DLD1 (cell line): Measurements from ENCODE around the gene RAD18.

Source experiments
- in situ Hi-C: cut with HindIII; loops from 2 replicates; pipeline ENCODE4 v1.10.0; 2017; ENCODE audit warnings: low sequenced_read_pairs

RAD18 gene

DNA sequence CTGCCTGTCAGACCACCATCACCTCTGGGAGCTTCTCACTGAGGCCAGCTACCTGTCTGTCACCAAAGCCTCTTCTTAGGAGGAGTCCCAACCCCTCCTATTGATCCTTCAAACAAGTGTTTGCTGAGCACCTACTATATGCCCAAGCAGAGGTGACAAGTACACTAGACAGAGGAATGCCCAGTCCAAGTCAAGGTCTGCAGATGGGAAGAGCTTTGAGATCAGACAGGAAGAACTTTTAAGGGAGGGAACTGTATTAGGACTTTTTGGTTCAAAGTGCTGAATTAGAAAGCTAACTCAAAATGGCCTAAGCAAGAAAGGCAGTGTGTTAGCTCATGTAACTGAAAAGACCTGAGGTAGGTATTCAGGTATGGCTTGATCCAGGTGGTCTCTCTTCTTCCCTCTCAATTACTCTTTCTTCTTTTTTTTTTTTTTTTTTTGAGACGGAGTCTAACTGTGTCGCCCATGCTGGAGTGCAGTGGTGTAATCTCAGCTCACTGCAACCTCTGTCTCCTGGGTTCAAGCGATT lies 3.6 kb upstream of the RAD18 start:
- in situ Hi-C loops, result no loop called here

DNA sequence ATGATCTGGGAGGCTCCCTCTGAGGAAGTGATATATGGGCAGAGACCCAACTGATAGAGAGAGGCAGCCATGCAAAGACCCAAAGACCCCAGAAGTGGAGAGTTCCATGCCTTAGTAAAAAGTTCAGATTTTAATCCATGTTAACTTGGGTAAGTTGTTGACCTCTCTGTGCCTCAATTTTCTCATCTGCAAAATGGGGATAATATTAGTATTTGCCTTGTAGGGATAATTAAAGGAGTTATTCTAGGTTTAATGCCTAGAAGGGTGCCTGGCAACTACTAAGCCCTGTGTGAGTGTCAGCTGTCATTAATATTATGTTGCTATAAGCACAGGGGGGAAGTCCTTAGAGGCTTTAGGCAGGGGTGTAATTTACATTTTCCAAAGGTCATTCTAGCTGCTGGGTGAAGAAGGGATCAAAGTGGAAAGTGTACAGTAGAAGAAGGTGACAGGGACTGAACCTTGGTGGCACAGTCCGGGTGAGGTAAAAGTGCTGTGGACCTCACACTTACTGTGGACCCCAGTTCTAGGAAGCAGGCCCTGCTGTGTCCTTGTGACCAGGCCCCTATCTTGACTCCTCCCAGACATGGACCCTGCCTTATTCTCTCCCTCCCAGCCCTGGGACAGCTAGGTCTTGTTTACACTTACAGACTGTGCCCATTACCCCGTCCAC lies 3.0 kb upstream of the RAD18 start:
- in situ Hi-C loops, result no loop called here

DNA sequence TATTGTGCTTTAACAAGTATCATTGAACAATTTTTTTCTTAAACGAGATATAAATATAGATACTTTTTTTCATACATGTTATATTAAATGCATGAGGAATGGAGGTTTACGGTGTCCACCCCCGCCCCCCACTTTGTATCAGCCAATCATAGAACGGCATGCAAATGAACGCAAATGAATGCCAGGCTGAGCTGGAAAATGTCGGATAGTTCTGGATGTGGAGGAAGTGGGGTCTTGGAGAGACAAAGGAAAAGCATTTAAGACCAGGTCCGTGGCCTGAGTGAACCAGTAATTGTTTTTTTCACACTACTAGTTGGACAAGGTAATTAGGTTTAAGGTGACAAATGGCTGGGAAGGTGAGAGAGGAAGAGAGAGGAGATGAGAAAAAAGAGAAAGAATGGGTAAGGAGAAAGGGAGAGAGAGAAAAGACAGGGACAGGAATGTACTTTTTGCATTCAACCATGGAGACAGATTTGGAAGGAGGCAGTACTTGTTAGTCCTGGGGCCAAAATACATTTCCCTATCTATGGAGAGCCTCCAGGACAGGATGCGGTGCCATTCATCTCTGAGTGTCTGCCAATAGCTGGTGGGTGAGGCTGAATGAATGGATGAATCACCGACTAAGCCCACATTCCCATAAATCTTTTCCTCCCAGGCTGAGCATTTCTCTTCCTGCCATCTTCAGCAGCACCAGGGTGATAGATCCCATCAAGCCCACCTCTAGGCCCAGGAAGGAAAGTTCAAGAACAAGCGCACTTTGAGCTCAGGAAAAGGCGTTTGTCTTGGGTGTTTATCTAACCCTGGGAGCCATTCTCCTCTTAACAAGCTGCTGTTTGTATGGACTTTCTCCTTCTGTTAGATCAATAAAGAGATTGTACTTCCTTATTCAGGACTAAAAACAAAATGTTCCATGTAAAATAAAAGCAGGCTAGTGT lies 1.4 kb upstream of the RAD18 start:
- in situ Hi-C loops, result no loop called here

DNA sequence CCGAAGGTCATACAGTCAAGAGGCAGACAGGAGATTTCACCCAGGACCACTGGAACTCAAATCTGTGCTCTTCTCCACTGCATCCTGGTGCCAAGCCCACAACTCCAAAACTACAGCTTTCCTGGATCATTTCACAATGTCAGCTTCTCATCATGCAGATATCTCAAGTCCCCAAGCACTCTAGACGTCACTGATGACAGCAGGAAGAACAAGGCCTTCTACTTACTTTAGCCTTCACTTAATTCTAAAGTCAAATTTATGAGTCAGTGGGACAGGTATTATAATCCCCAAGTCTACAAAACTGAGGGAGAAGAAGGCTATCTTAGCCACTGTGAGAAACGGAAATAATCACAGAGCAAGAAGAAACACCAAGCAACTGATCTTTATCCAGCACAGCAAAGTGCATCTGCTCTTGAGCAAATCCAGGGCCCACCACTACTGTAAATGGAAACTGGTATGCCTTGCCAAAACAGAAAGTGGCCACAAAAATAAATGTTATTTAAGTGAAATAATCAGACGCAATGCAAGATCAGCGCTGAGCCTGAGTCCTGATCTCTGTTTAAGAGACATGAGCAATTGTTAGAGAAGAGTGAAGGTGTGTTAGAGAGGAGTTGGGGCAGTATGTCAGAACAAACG lies 928 bp downstream of the RAD18 start:
- in situ Hi-C loops, result no loop called here

DNA sequence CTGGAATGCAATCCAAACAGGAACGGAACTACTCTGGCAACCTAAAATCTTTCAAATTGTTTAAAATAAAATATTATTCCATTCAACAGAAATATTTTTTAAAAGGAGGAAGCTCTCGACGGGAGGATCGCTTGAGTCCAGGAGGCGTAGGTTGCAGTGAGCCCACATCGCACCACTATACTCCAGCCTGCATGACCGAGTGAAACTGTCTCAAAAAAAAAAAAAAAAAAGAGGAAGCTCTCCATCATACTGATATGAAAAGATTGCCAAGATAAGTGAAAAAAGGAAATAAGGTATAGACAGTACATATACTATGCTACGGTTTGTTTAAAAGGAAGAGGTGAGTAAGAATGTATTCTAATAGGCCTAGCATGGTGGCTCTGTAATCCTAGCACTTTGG lies 3.6 kb downstream of the RAD18 start:
- in situ Hi-C loops, result no loop called here

DNA sequence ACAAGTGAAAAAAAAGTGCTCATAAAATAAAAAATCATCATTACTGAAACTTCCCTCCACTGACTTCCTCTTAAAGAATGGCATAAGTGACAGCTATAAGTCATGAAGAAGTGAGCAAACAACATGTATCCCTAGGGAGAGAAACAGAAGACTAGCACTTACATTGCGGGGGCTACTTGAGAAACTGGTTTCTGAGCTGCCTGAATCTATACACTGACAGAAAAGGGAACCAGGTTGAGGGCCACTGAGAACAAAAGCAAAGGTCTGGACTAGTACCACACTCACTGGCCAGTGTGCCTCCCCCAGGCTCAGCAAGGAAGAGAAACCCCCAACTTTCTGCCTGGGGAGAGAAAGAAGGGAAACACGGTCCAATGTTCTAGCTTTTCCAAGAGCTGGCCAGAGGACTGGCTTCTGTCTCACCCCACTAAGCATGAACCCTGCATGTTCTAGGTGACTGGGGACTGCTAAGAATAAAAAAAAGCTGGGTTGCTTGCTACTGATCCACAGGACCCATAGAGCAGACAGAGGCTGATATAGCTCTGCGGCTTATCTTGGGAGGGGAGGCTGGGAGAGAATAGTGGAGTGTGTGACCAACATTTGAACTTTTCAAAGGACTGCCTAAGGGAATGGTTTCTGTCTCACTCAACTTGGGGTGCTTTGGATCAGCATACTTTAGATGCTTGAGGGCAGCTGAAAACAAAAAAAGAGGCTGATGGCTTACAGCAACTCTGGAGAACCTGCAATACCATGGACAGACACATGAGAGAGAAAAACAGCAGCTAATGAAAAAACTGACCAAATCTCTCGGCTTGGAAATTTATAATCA lies 8.1 kb downstream of the RAD18 start:
- in situ Hi-C loops, result no loop called here

DNA sequence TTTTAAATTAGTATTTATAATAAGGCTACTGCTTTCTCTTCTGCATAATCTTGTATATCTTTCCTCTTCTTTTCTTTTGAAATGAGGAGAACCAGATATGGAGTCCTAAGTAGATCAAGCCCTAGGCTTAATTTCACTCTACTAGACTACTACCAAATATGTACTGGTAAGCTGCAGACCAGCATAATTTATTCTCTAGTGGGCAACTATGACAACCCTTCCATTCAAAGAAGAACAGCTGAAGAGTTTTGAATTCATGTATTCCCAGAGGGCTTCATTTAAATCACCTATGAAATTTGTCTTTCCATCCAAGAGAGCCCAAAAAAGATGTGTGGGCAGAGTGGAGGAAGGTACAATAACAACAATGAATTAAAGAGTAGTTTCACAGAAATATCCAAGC lies 10.0 kb downstream of the RAD18 start:
- in situ Hi-C loops, result no loop called here

DNA sequence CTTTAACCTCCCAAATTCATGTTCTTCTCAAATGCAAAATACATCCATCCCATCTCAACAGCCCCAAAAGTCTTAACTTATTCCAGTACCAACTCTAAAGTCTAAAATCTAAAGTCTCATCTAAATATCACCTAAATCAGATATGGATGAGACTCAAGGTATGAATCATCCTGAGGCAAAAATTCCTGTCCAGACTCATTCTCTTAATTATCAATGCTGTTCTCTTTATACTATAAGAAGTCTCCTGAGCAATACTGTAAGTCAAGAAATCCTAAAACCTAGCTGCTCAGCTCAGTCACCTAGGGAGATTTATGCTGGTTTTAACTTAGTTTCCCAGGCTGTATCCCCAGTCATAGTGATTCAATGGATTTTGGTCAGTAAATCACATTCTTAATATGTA lies 11.1 kb downstream of the RAD18 start:
- in situ Hi-C loops, result no loop called here

DNA sequence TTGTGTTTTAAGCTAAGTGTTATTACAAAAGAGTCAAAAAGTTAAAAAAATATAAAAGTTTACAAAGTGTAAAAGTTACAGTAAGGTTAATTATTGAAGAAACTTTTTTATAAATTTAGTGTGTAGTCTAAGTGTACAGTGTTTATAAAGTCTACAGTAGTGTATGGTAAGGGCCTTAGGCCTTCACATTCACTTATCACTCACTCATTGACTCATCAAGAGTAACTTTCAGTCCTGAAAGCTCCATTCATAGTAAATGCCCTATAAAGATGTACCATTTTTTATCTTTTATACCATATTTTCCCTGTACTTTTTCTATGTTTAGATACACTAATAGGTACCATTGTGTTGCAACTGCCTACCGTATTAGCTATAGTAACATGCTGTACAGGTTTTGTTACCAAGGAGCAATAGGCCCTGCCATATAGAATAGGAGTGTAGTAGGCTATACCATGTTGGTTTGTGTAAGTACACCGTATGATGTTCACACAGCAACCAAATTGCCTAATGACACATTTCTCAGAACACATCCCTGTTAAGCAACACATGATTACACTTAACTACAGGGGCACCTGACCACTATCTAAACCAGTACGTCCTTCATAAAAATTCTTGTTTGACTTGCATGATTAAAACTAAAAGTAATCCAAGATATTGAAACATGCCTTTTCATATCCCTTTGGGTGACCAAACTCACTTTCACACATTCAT lies 17.2 kb downstream of the RAD18 start:
- in situ Hi-C loops, result no loop called here

DNA sequence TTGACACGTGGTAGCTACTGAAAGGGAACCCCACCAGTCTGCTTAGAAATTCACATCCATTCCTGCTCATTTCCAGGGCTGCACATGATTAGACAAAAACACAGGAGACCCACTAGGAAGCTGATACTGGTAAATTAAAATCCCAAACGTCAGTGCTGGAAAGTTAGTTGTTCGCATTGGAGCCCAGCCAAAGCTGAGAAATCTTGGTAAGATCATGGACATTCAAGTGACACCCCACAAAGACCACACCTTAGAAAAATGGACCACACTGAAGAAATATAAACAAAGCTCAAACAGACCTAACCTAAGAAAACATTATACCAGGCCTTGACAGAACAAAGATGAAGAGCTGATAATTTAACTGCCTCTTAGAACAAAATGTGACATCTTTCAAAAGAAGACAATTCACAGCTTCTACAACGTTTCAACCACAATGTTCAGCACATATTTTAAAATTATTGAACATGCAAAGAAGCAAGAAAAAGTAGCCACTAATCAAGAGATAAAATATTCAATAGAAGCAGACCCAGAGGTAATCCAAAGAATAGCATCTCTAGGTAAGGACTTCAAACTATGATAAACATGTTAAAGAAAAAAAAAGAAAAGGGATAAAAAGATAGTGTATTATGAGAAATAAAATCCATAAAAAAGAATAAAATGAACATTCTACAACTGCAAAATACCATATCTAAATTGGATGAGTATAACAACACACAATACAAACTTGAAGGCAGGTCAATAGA lies 20.4 kb downstream of the RAD18 start:
- in situ Hi-C loops, result no loop called here

DNA sequence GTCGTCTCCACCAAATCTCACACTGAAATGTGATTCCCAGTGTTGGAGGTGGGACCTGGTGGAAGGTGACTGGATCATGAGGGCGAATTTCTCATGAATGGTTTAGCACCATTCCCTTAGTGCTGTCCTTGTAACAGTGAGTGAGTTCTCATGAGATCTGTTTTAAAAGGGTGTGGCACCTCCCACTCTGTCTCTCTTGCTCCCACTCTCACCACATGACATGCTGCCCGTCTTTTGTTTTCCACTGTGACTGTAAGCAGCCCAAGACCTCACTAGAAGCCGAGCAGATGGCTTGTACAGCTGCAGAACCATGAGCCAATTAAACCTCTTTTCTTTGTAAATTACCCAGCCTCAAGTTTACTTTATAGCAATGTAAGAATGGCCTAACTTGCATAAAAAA lies 21.2 kb downstream of the RAD18 start:
- in situ Hi-C loops, result no loop called here

DNA sequence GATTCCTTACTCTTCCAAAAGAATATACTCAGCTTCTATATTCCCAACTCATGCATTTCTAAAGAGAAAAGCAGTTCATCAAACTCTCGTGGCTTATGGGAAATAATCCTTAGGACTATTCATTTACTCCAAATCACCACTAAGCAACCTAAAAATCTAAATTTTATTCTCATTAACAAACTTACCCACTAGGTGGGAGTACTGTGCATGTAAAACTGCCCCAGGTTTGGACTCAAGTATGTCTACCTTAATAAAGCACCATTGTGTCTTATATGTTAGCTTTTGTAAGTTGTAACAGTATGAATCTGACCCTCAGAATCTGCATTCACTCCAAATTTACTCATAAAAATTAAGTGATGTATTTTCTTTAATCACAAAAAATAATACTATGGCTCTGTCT lies 25.3 kb downstream of the RAD18 start:
- in situ Hi-C loops, result no loop called here

DNA sequence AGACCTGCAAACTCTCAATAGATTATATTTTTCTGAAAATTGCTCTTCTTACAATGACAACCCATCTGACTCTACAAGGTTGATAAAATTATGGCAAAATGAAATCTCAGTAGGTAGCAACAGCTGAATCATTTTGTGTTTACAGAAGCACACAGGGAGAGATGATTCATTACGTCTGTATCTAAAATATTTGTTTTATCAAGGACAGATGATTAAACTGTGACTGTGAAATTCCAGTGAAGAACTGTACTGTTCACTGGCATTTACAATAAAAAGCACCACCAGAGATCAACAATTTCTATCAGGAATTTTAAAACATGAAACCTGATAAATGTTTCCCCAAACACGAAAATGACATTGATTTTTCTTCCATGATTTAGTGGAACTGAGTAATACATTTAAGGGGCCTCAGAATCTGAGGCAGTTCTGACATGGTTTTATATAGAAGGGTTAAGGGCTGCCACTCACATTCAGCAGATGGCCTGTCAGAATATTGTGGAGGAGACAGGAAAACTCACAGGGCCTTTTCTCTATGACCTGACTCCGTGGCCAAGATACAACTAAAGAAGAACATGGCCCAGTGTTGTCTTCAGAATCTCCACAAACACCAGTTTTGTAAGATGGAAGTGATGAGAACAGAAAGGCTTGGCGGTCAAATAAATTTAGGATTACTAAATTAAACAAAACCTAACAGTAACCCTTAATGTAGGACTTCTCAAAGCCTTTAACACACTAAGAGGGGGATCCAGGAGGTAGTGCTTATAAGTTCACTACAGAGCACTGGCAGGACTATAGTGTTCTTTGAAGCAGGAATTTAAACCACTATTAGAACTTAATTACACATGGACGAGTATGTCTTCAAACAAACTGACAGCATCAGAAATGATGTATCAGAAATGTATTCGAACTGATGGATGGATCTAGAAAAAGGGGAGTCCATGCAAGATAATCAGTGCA lies 25.9 kb downstream of the RAD18 start:
- in situ Hi-C loops, result no loop called here

DNA sequence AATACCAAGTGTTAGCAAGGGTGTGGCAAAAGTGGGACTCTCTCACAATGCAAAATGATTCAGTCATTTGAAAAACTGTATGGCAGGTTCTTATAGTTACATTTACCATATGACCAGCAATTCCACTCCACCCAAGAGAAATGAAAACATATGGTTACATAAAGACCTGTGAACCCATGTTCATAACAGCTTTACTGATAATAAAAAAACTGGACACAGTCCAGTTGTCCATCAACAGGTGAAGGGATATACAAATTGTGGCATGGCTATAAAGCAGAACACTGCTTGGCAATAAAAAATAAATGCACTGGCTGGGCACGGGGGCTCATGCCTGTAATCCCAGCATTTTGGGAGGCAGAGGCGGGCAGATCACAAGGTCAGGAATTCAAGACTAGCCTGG lies 30.8 kb downstream of the RAD18 start:
- in situ Hi-C loops, result no loop called here

DNA sequence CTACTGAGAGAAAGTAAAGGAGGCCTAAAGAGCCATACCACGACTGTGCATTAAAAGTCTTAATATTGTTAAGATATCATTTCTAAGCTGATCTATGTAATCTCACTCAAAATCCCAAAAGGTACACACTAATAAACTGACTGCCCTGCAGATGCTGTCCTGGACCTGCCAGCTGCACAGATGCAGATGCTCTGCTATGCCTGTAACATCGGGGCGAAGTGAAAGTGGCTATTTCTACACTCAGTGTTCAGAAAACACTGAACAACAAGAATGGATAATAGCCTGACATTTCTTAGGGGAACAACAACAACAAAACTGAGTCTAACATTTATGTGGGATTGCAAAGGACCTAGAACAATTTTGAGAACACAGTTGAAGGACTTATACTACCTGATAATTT lies 31.9 kb downstream of the RAD18 start:
- in situ Hi-C loops, result no loop called here

DNA sequence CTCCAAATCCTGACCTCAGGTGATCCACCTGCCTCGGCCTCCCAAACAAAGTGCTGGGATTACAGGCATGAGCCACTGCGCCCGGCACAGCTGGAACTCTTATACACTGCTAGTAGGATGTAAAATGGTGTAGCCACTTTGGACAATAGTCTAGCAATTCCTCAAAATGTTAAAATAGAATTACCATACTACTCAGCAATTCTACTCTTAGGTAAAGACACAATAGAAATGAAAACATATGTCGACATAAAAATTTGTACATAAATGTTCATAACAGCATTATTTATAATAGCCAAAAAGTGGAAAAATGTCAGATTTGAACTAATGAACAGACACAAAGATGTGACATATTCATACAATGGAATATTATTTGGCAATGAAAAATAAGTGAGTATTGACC lies 33.4 kb downstream of the RAD18 start:
- in situ Hi-C loops, result no loop called here

DNA sequence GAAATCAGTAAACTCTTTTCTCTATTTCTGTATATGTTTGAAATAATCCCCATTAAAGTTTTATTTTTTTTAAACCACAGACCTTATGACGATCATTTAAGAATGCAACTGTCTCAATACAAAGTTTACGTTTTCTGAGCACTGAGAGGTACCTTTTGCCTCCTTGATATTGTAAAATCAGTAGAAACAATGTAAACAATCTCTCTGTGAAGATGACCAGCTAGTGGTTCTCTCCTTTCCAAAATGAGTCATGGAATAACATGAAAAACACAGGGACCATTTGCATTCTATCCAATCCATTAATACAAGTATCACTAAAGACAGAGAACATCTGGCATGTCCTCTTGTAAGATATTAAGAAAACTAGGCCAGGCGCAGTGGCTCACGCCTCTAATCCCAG lies 48.8 kb downstream of the RAD18 start:
- in situ Hi-C loops, result no loop called here

DNA sequence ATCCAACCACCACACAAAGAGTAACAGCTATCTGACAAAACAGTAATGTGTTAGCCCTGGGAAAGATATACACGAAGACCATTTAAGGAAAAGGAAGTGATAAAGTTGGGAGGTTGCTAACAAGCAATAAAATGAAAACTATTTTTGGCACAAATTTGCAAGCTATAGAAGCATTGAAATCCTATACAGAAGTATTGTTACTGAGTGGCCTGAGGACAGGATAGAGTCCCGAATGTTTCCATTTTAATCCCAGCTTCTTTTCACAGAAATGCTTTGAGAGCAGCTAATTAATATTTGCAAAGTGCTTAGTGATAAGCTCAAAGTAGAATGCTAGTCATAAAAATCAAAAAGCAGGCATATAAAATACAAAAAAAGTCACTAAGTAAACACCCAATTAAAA lies 51.5 kb downstream of the RAD18 start:
- in situ Hi-C loops, result no loop called here
